HG02678 (cell line): ENCODE data around the gene LRP1B.
"Not testable (repeated sequence)": the region's sequence is repeated elsewhere in the genome, so short reads cannot be mapped to it uniquely, and the experiment has no call there.

Experiments
- ATAC-seq: cut with Tn5 transposase; IDR thresholded peaks from one replicate; pipeline ENCODE4 v1.9.1; 2021; ENCODE audit warnings: mild to moderate bottlenecking, moderate library complexity; ENCODE audit not compliant: unreplicated experiment

The LRP1B gene

DNA sequence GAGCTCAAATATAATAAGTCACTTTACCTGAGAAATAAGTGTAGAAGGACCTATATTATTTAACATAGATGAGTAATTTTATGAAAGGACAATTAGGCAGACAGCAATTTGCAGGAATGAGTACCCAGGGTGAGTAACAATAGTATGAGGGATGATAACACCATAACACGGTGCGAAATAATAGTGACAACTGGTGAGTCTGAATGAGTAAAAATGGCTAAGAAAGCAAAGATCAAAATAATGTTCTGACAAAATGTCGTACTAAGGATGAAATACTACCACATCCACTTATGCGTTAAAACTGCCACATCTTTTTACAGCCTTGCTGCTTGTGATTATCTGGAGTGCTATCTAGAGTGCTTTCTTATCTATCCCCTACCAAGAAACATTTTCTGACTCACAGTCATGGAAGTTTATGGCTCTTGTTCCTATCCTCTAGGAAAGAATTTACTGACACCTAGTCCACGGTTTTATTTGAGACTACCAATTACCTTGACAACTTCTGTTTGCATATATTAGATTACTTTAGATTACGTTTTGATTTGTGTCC, 929.7 kb downstream of the LRP1B start:
- ATAC-seq, result no peak

DNA sequence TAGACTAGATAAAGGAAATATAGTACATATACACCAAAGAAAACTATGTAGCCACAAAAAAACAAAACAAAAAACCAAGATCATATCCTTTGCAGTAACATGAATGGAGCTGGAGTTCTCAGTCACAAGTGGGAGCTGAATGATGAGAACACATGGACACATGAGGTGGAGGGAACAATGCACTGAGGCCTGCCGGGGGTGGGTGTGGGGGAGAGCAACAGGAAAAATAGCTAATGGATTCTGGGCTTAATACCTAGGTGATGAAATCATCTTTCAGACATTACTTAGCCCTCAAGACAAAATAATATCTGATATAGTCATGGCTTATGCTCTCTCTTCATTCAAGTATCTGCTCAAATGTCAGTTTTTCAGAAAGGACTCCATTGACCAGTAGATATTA, 930.6 kb downstream of the LRP1B start:
- no peak for ATAC-seq

GRCh38 chr2:141199711-141200110, 931.1 kb downstream of the LRP1B start:
- ATAC-seq, result no peak

DNA sequence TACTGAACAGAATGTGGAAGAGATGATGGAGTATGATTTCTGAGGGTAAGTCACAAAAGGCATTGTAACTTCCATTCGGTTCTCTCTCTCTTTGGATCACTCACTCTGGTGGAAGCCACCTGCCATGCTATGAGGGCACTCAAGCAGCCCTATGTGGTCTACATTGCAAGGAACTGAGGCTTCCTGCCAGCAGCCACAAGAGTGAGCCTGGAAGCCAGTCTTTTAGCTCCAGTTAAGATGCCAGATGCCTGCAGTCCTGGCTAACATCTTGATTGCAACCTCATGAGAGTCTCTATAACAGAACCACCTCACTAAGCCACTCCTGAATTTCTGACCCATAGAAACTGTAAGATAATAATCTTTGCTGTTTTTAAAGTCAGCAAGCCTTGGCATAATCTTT, 935.7 kb downstream of the LRP1B start:
- ATAC-seq, result no peak

DNA sequence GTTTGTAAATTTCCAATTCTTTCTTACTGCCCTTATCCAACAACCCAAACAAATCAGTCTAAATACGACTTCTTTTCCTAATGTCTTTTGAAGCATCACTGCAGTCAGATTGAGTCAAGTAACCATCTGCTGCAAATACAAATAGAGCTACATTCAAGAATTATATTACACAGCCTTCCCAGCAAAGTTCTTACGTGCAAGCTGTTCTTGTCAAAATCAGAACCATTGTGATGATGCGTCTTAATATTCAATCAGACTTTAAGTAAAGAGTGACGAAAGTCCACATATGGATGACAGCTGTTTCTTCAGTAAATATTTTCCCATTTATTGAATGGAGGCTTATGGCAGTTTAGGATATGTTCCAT, 943.8 kb downstream of the LRP1B start:
- ATAC-seq, result no peak

- no peak for ATAC-seq
These were observed 944.3 kb downstream of the LRP1B start for GRCh38 chr2:141186413-141187074.

GRCh38 chr2:141182246-141182645, 948.6 kb downstream of the LRP1B start:
- ATAC-seq, result no peak

- not testable (repeated sequence) for ATAC-seq
These were observed 961.7 kb downstream of the LRP1B start for GRCh38 chr2:141169117-141169516.

DNA sequence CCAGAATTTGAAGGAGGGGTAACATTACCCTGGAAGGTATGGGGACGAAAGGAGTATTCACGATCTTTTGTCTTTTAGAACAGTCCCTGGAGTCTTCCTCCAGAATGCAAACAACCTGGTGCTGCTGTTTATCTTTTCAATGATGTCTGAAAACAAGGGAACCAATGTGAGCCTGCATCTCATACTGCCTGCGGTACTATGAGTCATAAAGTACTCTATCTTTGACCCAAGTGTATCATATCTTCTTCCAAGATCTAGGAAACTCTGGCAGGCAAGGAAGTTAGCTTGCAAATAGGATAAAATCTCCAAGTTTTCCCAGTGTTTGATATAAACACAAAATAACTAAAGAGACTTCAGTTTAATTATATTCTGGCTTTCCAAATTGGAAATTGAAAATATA, 968.5 kb downstream of the LRP1B start:
- ATAC-seq, result no peak

DNA sequence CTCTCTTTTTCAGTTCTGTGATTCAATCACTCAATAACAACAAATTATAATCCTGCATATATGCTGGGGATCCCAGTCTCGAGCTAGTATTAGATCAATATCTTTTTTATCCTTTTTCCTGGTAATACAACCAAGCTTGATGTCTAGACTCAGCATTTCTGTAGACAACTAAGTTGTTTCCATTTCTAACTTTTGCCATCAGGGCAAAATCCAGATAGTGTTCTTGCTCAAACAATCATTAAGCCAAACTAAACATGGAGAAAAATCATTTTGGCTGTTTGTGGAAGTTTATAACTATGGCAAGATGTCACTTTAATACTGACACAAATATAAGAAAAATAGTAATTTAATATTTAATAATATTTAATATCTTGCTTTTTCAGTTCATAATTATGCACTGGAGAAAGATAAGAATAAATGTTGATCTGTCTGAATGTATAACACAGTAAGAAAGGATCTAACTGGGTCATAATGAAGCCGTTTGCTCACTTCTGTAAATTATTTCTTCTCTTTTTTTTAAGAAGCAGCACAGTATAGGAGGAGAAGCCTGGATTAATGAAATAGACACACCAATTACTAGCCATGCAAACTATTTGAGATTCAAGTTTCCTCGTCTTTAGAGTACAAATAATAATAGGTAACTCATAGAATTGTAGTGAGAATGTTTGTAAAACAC, 979.1 kb downstream of the LRP1B start:
- no peak for ATAC-seq

DNA sequence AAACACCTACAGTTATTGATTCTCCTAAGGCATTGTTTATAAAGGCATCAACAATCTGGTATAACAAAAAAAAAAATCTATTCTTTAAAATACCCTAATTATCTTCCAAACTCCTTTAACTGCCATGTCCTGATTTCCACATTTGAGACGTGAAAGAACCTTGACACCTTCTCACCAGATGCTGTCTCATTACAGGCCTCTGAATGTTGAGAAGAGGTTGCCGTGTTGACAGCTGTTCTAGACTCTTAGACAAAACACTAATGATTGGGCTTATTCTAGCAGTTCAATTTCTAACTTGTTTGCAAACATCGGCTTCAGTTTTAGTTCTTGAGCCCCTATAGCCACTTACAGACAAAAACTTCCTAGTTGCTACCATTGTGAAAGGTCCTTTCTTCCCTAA, 988.8 kb downstream of the LRP1B start:
- no peak for ATAC-seq

- ATAC-seq, result no peak
These were observed 993.6 kb downstream of the LRP1B start for GRCh38 chr2:141137122-141137693.

DNA sequence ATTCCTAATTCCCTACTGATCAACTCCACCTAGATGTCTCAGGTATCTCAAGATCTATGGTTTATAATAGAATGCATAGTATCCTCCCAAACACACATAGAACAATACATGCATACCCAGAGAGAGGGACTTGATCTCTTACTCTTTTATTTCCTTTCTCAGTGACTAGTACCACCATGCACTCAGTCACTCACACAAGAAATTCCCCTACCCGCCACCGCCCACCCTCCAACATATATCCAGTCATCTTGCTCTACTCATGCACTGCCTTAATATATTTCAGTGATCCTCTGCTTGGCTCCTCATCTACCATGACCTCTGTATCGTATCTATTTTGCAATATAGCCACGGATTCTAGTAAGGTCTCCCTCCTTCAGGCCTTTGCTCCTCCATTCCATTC, 996.9 kb downstream of the LRP1B start:
- ATAC-seq, result no peak

- ATAC-seq, result no peak
These were observed 1005.4 kb downstream of the LRP1B start for GRCh38 chr2:141125432-141125831.

- ATAC-seq, result no peak
These were observed 1012.0 kb downstream of the LRP1B start for GRCh38 chr2:141118836-141119235.

GRCh38 chr2:141113301-141113700, 1017.5 kb downstream of the LRP1B start:
- ATAC-seq, result no peak

DNA sequence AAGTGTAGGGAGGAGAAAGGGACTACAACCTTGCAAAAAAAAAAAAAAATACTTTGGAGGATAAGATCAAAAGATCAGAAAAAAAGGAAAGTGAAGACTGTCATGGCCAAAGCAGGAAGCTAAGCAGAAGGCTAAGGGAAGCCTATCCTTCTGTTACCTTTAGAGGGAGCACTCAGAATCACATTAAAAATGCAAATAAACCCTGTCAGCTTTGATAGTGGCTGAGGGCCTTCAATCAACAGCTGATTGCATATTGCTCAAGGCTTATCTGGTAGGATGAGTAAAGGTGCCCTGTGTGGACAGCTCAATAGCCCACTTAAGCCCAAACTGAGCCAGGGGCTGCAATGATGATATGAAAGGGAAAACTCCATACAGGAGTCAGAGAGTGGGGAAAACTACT, 1021.2 kb downstream of the LRP1B start:
- ATAC-seq, result no peak

DNA sequence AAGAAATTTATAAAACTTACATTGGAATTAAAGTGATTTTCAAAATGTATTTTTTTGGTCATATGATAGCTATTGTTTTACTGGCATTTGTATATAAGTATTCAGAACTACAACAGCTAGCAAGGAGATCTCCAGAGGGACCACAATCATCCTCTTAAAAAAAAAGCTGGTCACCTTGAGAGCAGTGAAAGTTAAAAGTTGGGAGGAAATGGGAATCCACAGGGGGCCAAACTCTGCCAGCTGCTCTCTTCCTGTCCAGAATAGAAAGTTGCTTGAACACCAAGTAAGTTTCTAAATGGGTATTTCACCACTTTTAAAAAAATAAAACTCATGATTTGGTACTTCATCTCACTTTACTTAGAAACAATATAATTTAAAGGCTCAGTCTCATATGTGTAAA, 1025.1 kb downstream of the LRP1B start:
- ATAC-seq, result no peak

- ATAC-seq, result no peak
These were observed 1027.6 kb downstream of the LRP1B start for GRCh38 chr2:141103216-141103615.

GRCh38 chr2:141079231-141079630, 1051.6 kb downstream of the LRP1B start:
- no peak for ATAC-seq

GRCh38 chr2:141075753-141076152, 1055.1 kb downstream of the LRP1B start:
- no peak for ATAC-seq

DNA sequence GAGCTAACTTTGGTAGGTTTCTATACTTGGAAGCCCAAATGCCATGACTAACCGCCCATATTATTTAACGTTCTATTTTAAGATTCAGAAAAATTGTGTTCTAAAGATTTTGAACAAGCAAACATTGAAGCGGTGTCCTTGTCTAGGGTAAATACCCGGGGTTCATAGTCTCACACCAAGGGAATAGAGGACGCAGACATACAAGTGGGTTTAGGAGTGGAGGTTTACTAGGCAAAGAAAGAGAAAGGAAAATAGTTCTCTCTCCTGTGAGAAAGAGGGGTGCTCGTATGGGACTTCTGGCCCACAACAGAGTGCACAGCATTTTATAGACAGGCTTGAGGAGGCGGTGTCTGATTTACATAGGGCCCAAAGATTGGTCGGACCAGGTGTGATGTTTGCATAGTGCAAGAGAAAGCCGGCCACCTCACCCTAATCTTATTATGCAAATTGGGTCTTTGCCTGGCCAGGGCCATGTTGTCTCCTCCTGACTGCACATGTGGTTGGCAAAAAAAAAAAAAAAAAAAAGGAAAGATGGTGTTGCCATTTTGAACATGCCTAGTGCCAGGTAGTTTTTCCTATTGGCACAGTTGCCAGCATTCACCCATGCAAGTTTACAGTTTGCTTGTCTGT, 1062.6 kb downstream of the LRP1B start:
- ATAC-seq, result no peak
